HG02798 (cell line): ENCODE measurements around the gene ITGAD.
"Not testable (repeated sequence)": the region's sequence is repeated elsewhere in the genome, so short reads cannot be mapped to it uniquely, and the experiment has no call there.

Source experiments
- ATAC-seq: cut with Tn5 transposase; IDR thresholded peaks from one replicate; pipeline ENCODE4 v1.9.1; 2021; ENCODE audit warnings: mild to moderate bottlenecking; ENCODE audit not compliant: unreplicated experiment, poor library complexity

The ITGAD gene

DNA sequence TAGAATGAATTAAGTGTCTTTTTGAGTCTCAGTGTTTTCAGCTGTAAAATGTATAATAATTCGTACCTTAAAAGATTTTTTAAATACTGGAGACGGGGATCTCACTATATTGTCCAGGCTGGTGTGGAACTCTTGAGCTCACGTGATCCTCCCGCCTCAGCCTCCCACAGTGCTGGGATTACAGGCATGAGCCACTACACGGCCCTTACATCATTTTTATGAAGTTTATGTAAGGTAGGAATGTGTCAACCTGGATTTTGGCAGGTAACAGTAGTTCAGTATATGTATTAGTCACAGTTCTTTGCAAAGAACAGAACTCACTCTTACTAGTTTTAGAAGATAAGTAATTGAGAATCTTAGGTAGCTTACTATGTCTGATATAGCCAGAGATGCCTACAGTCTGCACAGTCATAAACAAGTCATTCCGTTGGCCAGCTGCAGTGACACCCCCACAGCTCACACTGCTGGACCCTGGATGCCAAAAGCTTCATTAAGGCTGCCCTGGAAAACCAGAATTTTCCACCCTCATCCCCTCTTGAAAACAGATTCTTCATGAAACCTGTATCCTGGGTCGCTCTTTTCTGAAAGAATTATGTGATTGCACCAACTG is 35.6 kb downstream of the ITGAD start:
- ATAC-seq = no peak

DNA sequence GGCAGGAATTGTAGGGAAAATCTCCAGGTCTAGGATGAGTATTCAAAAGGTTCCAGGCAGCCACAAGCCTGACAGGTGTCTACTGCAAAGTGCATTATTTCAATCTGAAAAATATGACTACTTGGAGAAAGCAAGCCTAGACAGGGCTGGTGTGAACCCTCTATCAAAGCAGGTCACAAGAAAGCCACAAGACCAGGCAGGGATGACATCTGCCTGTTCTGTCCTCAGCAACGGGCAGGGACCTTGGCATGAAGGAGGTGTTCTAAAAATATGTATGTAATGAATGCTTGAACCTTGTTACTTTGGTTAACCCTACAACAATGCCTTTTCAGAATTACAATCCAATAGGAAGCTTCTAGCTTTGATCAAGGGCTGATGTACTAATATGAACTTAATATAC is 36.2 kb downstream of the ITGAD start:
- ATAC-seq = no peak

DNA sequence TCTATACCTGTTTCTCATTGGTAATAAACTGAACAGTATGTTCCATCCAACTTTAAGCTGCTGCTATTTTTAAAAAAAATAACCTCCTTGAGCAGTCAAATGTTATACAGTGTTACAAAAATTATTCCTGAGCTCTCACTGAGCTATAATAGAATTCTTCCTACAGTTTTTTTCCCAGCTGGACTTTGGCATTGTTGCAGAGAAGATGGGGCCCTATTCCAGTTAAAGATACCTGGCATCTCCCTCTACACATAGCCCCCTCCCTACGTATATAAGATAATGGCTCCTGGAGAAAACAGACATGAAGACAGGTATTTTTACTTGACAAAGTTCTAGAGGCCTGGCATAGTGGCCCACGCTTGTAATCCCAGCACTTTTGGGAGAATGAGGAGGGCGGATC is 36.7 kb downstream of the ITGAD start:
- no peak for ATAC-seq

DNA sequence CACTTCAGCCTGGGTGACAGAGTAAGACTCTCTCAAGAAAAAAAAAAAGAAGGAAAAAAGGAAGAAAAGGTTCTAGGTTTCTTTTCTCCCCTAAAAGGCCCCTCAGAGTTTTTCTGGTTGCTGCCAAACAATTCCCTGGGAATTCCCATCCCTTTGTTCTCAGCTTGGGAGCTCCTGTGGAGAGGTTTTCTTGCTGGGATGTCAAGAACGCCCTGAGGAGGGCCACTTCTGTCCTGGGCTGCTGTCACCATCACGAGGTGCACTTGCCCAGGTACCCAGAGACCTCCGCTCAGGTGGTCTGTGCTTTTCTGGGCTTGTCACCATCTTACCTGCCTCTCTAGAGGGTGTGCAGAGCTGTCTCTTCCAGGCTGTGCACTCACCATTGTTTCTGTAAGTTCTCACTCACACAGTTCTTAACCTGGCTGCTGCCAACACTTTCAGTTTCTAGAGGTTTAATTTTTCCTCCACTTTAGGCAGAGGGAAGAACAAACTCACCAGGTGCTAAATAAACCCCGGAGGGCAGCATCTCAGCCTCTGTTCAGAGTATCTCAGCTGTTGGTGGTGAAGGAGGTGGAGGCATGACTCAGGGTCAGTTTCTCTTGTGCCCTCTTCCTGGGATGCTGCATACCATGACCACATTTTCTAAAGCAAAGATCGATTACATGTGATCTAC is 37.4 kb downstream of the ITGAD start:
- ATAC-seq = no peak

DNA sequence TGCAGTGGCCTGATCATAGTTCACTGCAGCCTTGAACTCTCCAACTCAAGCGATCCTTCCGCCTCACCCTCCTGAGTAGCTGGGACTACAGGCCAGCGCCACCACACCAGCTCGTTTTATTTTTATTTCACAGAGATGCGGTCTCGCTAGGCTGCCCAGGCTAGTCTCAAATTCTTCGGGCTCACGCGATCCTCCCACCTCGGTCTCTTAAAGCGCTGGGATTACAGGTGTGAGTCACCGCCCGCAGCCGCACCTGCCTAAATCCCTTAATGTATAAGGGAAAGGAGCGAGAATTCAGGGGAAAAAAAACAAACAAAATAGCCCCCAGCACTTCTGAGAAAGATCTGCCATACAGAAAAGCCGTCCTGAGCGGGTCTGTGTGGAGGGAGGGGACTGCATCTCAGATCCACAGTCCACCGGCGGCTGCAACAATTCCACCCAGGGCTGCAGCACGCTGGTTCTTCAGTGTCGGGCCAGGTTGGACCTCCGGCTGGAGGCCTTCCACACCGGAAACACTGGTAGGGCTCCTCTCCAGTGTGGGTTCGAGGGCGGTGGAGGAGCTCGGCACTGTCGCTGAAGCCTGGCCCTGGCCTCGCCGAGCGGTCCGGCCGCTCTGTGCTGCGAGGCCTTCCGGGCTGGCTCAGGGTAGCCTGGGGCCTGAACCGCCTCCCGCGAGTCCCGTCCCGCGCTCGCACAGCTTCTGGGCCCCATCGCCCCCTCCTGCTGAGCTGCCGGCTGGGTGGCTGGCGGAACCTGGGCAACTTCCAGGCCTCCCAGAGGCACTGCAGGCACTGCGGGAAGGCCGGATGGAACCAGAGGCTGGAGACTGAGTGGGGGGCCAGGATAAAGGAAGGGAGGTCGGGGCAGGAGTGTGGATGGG is 42.4 kb downstream of the ITGAD start:
- ATAC-seq = no peak

DNA sequence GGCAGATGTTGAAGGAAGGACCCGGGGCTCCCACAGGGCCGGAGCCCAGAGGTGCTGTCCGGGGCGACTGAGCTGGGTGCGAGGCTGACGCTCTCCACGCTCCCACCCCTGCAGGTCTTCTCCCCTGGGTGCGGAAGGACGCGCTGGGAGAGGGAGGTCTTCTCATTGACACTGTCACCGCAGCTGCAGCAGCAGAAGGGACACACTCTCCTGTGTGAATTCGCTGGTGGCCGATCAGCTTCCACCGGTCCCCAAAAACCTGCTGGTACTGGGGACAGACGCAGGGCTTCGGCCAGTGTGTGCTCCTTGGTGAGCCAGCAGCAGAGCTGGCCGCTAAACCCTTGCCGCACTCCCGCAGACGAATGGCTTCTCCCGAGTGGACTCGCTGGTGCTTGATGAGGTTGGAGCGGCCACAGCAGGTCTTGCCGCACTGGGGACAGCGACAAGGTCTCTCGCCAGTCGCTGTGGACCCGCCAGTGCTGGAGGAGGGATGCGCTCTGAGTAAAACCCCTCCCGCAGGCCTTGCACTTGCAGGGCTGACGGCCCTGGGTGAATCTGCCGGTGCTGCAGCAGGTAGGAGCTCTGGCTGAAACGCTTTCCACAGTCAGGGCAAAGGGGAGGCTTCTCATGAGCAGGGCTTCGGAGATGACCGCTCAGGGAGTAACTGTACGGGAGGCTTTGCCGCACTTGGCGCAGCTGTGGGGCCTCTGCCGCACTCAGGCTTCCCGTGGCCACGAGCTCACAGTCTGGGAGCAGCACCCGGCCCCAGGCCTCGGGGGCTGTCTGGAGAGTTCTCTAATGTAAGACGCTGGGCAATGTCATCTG is 43.3 kb downstream of the ITGAD start:
- ATAC-seq = no peak

DNA sequence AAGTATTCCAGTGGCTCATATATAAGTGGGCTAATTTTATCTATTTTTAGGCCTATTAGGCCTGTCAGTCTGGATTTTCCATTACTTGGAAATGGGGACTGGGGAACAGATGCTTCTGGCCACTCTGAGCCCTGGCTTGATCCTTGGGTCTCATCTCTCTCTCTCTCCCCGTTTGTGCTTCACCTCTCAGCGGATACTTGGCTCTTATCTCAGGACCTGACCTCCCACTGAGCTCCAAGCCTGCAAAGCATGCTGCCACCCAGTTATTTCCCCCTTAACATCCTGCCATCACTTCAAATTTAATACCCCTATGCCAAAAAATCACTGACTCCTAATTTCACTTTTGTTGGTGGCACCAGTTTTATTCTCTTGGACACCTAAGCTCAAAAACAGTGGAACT is 45.3 kb downstream of the ITGAD start:
- no peak for ATAC-seq

DNA sequence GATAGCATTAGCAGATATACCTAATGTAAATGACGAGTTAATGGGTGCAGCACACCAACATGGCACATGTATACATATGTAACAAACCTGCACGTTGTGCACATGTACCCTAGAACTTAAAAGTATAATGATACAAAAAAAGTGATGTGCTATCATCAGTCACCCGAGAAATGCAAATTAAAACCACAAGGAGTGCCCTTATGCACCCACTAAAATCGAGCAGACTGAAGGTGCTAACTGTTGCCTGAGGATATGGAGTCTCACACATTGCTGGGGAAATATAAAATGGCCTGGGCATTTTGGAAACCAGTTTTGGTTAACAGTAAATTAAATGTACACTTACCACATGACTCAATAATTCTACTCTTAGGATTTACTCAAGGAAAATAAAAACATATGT is 45.9 kb downstream of the ITGAD start:
- ATAC-seq = not testable (repeated sequence)

DNA sequence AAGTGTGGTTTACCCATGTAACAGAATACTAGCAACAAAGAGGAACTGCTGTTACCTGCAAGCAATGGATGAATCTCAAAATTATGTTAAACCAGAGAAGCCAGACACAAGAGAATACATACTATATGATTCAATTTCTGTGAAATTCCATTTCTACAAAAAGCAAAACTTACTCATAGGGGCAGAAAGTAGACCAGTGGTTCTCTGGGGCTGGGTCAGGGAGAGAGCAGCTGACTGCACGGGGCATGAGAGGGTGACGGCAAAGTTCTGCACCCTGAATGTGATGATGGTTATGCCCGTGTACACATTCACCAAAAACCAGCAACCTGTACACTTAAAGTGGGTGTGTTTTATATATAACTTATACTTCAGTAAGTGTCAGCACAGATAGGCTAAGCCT is 46.4 kb downstream of the ITGAD start:
- no peak for ATAC-seq

DNA sequence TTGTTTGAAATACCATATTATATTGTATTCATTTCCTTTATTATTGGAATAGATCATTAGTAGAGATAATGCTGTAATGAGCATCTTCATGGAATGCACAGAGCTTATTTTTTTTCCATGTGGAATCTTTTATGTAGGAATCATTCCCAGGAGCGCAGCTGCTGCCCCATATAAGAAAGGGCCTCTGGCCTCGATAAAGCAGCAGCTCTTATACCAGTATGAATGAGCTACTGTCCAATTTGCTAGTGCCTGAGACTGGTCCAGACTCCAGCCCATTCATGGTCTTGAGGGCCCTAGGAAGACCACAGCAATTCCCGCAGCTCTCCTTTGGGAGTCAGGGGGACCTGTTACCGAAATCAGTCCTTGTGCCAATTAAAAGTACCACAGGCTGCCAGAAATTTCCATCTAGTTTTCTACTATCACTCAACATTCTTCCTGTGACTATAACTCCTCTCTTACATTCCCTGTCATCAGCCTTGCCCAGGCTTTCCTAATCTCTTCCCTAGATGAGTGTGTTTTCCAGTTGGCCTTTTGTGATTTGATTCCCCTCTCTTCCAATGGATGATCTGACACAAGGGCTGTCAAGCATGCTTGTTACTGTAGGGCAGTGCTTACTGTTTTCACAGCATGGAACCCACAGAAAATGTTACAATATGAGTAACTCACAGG is 47.5 kb downstream of the ITGAD start:
- no peak for ATAC-seq

DNA sequence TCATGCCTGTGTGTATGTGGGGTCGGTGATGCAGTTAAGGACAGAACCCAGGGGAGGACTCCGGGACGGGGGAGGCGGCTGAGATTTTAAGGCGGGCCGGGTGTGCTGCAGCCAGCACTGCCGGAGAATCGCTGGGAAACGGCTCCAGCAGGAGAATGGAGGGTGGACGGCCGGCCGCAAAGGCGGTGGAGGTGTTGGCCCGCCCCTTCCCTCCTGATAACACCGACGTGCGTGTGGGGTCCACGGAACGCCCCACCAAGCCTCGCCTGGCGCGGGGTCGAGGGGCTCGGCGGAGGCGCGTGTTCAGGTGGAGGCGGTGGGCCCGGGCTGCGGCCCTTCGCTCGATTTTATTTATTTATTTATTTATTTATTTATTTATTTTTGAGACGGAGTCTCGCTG is 48.8 kb downstream of the ITGAD start:
- no peak for ATAC-seq

DNA sequence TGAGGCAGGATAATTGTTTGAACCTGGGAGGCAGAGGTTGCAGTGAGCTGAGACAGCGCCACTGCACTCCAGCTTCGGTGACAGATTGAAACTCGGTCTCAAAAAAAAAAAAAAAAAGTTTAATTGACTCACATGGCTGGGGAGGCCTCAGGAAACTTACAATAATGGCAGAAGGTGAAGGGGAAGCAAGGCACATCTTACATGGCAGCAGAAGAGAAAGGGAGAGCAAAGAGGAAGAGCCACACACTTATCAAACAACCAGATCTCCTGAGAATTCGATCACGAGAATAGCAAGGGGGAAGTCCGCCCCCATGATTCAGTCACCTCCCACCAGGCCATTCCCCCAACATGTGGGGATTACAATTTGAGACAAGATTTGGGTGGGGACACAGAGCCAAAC is 52.8 kb downstream of the ITGAD start:
- not testable (repeated sequence) for ATAC-seq

DNA sequence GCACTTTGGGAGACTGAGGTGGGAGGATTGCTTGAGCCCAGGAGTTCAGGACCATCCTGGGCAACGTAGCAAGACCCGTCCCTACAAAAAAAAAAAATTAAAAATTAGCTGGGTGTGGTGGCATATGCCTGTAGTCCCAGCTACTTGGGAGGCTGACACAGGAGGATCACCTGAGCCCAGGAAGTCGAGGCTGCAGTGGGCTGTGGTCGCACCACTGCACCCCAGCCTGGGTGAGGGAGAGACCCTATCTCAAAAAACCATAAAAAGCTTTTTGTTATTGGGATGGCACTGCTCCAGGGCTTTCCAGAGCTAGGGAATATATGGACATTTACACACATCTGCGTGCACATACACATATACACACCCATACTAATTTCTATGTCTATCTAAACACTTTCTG is 58.1 kb downstream of the ITGAD start:
- no peak for ATAC-seq

DNA sequence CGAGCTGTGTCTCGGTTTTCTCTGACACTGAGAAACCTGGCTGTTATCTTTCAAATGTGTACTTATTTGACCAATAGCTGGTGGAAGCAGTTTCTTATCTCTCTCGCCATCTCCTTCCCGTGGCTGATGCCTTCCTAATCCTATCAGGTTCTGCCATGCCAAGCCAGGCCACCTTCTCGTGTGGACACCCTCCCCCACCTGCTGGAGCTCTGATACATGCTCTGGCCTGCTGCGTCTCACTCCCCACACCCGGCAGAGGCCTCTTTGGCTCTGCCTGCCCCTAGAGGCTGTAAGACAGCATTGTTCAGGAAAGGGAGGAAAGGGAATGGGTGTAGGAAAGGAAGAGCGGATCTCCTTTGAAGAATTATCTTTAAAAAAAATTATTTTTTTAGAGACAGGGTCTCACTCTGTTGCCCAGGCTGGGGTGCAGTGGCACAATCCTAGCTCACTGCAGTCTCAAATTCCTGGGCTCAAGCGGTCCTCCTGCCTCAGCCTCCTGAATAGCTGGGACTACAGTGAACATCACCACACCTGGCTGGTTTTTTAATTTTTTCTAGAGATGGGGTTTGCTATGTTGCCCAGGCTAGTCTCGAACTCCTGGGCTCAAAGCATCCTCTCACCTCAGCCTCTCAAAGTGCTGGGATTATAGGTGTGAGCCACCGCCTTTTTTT is 58.7 kb downstream of the ITGAD start:
- no peak for ATAC-seq

DNA sequence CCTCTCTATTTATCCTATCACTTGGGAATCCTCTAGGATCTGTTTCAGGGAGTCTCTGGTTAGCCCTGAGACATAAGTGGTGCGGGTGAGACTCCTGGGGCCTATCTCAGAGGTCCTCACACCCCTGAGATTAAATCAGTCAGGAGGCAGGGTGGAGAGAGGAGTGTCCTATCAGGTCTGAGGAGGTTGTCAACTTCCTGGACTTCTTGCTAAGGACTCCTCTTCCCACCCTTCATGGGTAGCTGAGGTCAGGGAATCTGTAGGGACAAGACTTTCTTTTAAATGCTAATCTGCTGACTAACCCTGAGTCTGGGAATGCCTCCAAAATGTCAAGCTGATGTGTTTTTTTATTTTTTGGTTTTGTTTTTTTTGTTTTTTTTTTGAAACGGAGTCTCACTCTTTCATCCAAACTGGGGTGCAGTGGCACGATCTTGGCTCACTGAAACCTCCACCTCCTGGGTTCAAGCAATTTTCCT is 59.5 kb downstream of the ITGAD start:
- no peak for ATAC-seq

DNA sequence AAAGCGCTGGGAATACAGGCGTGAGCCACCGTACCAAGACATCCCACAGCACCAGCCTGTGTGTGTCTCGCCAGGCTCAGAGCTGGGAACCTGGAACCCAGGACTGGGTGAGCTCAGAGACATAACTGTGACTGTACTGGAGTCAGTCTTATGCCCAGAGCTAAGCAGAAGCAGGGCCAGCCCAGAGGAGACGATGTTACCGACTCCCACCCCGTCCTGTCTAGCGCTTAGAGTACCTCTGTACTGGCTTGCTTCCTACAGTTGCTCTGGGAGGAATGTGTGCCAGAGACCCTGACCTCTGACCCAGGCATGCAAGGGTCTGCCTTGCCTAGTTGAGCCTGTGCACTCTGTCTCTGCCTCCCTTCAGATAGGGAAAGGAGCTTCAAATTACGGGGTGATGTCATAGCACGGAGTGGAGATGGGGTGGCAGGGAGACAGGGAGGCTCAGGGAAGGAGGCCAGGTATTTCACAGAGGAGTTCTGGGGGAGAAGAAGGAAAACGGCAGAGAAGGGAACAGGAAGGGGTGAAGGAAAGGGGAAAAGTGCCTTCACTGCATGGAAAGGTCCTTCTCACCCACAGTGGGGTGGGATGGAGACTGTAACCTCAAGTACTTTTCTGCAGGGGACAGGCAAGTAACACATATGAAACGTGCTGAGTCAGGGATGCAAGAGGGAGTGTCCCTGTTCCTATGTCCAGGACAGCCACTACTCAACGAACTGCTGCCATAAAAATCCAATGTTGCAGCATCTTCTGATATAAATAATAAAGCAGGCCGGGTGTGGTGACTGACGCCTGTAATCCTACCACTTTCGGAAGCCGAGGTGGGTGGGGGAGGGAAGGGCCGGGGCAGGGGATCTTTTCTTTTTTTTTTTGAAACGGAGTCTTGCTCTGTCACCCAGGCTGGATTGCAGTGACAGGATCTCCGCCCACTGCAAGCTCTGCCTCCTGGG is 60.4 kb downstream of the ITGAD start:
- no peak for ATAC-seq

DNA sequence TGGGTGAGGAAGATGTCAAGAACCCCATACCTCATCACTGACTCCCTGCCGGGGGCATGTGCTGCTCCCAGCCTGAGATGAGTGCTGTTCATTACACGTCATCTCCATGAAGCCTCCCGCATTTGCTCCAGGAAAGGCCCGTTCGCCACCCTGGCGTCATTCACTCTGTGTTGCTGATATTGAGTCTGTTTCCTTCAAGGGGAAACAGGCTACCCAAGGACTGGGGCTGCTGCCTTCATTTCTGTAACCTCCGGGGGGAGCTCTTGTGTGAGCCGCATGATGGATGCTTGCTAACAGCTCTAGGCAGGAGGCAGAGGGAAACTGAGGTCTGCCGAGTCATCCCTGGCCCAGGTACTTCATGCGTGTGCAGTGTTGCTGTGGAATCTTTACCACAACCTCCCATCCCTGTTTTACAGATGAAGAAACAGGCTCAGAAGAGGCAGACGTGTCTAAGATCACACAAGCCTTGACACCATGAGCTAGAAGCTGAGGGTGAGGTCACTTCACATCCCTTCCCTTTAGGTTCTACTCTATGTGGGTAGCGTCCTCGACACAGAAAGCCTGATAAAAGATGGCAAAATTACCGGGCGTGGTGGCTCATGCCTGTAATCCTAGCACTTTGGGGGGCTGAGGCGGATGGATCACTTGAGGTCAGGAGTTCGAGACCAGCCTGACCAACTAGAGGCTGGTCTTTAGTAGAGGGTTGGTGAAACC is 62.6 kb downstream of the ITGAD start:
- no peak for ATAC-seq

DNA sequence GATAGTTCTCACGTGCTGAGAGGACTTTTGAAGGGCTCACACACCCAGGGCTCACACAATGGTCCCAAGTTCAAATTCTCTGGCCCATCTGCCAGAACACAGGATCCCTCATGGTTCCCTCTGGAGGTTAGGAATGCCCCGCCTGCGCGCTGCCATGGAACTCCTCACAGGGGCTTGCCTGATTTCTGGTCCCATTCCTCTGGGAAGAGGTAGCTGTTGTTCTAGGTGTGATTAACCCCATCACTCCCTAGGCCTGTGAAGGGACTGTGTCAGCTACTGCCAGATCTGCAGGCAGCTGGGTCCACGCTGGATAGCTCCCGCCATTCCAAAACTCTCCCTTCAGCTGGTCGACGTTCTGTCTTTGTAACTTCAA is 63.8 kb downstream of the ITGAD start:
- no peak for ATAC-seq
